HepG2 (cell line): ENCODE measurements around the gene DUS1L. TPM values are rescaled to one million over a fixed set of nuclear protein-coding genes. Genes with fewer than 3 reads are reported as not detected.

Source experiments
- AHR ChIP-seq: IDR thresholded peaks from 2 replicates; pipeline ENCODE4 v1.6.1; 2018; ENCODE audit warnings: missing genetic modification reagents, missing compliant biosample characterization
- CBX5 ChIP-seq: sonication (generic); formaldehyde crosslinking; IDR thresholded peaks from 2 replicates; pipeline ENCODE4 v1.4.0; 2020; ENCODE audit warnings: missing genetic modification reagents, borderline replicate concordance
- GATAD1 ChIP-seq: IDR thresholded peaks from 2 replicates; pipeline ENCODE4 v1.6.1; 2016; ENCODE audit warnings: missing genetic modification reagents, missing compliant biosample characterization
- MLX ChIP-seq: IDR thresholded peaks from 2 replicates; pipeline ENCODE4 v1.6.1; 2016
- SETDB1 ChIP-seq: sonication (generic); formaldehyde crosslinking; IDR thresholded peaks from 2 replicates; pipeline ENCODE4 v1.5.1; 2020; ENCODE audit warnings: missing genetic modification reagents, mild to moderate bottlenecking, borderline replicate concordance
- SRSF4 ChIP-seq: fragments of 200-400 bp; formaldehyde crosslinking; IDR thresholded peaks from one replicate; pipeline ENCODE4 v1.6.1; 2018; ENCODE audit warnings: mild to moderate bottlenecking, low read depth, low read length, moderate library complexity; ENCODE audit not compliant: poor library complexity, severe bottlenecking
- WIZ ChIP-seq: sonication (generic); formaldehyde crosslinking; IDR thresholded peaks from 2 replicates; pipeline ENCODE4 v1.5.1; 2020; ENCODE audit warnings: mild to moderate bottlenecking, missing genetic modification reagents
- YEATS4 ChIP-seq: sonication (generic); formaldehyde crosslinking; IDR thresholded peaks from 2 replicates; pipeline ENCODE4 v1.4.0; 2020; ENCODE audit warnings: missing genetic modification reagents, borderline replicate concordance
- ZFP41 ChIP-seq: sonication (generic); formaldehyde crosslinking; IDR thresholded peaks from 2 replicates; pipeline ENCODE4 v1.4.0; 2020; ENCODE audit warnings: mild to moderate bottlenecking, missing genetic modification reagents, borderline replicate concordance
- ZNF564 ChIP-seq: sonication (generic); formaldehyde crosslinking; IDR thresholded peaks from 2 replicates; pipeline ENCODE4 v1.8.1; 2023; ENCODE audit warnings: mild to moderate bottlenecking, missing genetic modification reagents
- ZNF607 ChIP-seq: sonication (generic); formaldehyde crosslinking; IDR thresholded peaks from 2 replicates; pipeline ENCODE4 v1.5.1; 2020; ENCODE audit warnings: missing genetic modification reagents, mild to moderate bottlenecking, borderline replicate concordance
- ZNF768 ChIP-seq: sonication (generic); formaldehyde crosslinking; IDR thresholded peaks from 2 replicates; pipeline ENCODE4 v1.4.0; 2020; ENCODE audit warnings: missing genetic modification reagents
- ZNF841 ChIP-seq: sonication (generic); formaldehyde crosslinking; IDR thresholded peaks from 2 replicates; pipeline ENCODE4 v1.8.1; 2023; ENCODE audit warnings: missing genetic modification reagents, borderline replicate concordance
- polyA plus RNA-seq, 8 experiments: library from polyadenylated mRNA; depleted of rRNA in 3 of 8; stranded (reverse) in 7 of 8; unstranded in 1 of 8; fragments of >200 nt; fragmentation: Illumina TruSeq in 4 of 8; extraction: Trizol in 4 of 8; gene quantifications; 2 replicates each; pipeline versions ENCODE4 v1.2.1 to v1.2.3, GENCODE V29; 2011 to 2016; ENCODE audit warnings: low read depth in 4 of 8, missing spikeins in 1 of 8, mixed read lengths in 1 of 8; ENCODE audit not compliant: insufficient read depth in 1 of 8
- total RNA-seq, 5 experiments: library from RNA; depleted of rRNA; stranded (reverse); fragments of >200 nt; fragmentation: Illumina TruSeq; extraction: Trizol; gene quantifications; 2 replicates each; pipeline ENCODE4 v1.2.3, GENCODE V29; 2016; ENCODE audit warnings: low read depth in 1 of 5
- TF ChIP-seq, protein P1 (sequence below): IDR thresholded peaks from 2 replicates; pipeline ENCODE4 v1.6.1; 2016; ENCODE audit warnings: missing biosample characterization, missing genetic modification reagents, low read depth
- TF ChIP-seq, protein P2 (sequence below), 2 experiments: fragments of 450-650 bp in 1 of 2; sonication (generic) in 1 of 2; formaldehyde crosslinking in 1 of 2; IDR thresholded peaks; 2 replicates each; pipeline versions ENCODE4 v1.6.1 to v1.8.0; 2016 to 2022; ENCODE audit warnings: antibody characterized with exemption in 1 of 2, mild to moderate bottlenecking in 1 of 2, missing genetic modification reagents in 1 of 2

Gene DUS1L
- total and polyA plus RNA-seq, 2 of the 13 experiments (the other 11 are each of a cell fraction or from before 2014, with no cell fraction given), result 81.0 to 109 TPM

DNA sequence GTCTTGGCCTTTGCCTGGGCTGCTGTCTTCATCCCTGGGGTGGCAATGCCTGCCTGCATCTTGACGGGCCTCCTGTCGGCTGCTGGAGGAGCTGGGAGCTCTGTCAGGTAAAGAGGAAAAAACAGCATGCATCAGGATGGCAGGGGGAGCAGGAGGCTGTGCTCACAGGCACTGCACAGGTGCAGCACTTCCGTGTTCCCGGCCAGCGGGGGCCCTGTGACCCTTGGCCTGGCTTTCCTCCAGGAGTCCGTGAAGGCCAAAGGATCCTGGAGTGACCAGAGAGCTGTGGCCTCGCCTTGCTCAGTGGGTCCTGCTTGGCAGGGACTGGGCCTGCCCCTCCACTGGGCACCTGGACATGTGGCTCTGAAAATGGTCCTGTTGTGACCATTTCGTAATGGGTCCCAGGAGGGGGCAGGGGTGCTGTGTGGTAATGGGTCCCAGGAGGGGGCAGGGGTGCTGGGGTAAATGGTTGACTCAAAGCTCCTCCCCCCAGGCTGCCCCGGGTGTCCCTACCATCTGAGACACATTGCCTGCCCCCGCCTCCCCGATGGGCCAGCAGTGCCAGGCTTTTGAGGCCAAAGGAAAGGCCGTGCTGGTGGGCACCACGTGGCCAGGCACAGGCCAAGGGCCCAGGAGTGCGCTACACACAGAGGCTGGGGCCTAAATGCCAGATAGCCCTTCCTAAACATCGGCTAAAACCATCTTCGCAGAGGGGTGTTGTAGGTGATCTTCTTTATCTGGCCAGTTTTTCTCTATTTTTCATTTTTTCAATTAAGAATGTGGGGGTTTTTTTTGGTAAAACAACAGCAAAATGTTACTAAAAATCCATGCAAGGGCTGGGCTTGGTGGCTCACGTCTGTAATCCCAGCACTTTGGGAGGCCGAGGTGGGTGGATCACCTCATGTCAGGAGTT, 36.4 kb upstream of the DUS1L start (continued):
- TF ChIP-seq, protein P1, sequence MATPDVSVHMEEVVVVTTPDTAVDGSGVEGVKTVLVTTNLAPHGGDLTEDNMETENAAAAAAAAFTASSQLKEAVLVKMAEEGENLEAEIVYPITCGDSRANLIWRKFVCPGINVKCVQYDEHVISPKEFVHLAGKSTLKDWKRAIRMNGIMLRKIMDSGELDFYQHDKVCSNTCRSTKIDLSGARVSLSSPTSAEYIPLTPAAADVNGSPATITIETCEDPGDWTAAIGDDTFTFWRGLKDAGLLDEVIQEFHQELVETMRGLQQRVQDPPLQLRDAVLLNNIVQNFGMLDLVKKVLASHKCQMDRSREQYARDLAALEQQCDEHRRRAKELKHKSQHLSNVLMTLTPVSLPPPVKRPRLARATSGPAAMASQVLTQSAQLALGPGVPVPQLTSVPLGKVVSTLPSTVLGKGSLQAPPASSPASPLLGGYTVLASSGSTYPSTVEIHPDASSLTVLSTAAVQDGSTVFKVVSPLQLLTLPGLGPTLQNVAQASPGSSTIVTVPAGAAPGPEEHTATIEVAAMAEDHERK (CRISPR knock-in tag), result no peak
- TF ChIP-seq ZFP41 (CRISPR knock-in tag) (peak; percentile 81; the same call in 1 of the 2 replicates), CBX5 (CRISPR knock-in tag) (peak; percentile 97; the same call in 1 of the 2 replicates), MLX (CRISPR knock-in tag) (peak; percentile 64; the same call in 1 of the 2 replicates), SETDB1 (CRISPR knock-in tag) (no peak), WIZ (CRISPR knock-in tag) (no peak), YEATS4 (peak; percentile 67; the same call in 1 of the 2 replicates), ZNF564 (CRISPR knock-in tag) (peak; percentile 71; the same call in 1 of the 2 replicates), AHR (CRISPR knock-in tag) (no peak; the same call in 1 of the 2 replicates), GATAD1 (CRISPR knock-in tag) (peak; percentile 64; the same call in 1 of the 2 replicates), SRSF4 (no peak), ZNF841 (CRISPR knock-in tag) (no peak), ZNF768 (CRISPR knock-in tag) (peak; percentile 64), ZNF607 (CRISPR knock-in tag) (no peak)
- TF ChIP-seq, protein P2, sequence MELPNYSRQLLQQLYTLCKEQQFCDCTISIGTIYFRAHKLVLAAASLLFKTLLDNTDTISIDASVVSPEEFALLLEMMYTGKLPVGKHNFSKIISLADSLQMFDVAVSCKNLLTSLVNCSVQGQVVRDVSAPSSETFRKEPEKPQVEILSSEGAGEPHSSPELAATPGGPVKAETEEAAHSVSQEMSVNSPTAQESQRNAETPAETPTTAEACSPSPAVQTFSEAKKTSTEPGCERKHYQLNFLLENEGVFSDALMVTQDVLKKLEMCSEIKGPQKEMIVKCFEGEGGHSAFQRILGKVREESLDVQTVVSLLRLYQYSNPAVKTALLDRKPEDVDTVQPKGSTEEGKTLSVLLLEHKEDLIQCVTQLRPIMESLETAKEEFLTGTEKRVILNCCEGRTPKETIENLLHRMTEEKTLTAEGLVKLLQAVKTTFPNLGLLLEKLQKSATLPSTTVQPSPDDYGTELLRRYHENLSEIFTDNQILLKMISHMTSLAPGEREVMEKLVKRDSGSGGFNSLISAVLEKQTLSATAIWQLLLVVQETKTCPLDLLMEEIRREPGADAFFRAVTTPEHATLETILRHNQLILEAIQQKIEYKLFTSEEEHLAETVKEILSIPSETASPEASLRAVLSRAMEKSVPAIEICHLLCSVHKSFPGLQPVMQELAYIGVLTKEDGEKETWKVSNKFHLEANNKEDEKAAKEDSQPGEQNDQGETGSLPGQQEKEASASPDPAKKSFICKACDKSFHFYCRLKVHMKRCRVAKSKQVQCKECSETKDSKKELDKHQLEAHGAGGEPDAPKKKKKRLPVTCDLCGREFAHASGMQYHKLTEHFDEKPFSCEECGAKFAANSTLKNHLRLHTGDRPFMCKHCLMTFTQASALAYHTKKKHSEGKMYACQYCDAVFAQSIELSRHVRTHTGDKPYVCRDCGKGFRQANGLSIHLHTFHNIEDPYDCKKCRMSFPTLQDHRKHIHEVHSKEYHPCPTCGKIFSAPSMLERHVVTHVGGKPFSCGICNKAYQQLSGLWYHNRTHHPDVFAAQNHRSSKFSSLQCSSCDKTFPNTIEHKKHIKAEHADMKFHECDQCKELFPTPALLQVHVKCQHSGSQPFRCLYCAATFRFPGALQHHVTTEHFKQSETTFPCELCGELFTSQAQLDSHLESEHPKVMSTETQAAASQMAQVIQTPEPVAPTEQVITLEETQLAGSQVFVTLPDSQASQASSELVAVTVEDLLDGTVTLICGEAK (IDR thresholded peaks at IDR 0.05), result no peak
- TF ChIP-seq, protein P2 (CRISPR knock-in tag; IDR thresholded peaks at IDR 0.05), result peak; percentile 86
